Central memory CD4-positive, alpha-beta T cell (primary cell): ENCODE measurements around the gene EIF3D.

Experiments used
- DNase-seq: peaks from one replicate; pipeline ENCODE4 v3.0.0; 2022

Gene EIF3D

GRCh38 chr22:36506637-36507517 lies 22.1 kb downstream of the EIF3D start, which contains the start of gene FOXRED2:
FOXRED2 (minus strand) TSS chr22:36507040; CDS start chr22:36506422, 618 bp downstream.
- DNase-seq: peak; percentile 89

GRCh38 chr22:36505998-36506635 lies 22.8 kb downstream of the EIF3D start:
- DNase-seq: no peak

GRCh38 chr22:36497910-36498665 lies 30.9 kb downstream of the EIF3D start:
- no peak for DNase-seq

GRCh38 chr22:36493690-36494110 lies 35.3 kb downstream of the EIF3D start:
- DNase-seq: no peak

- DNase-seq: no peak
Measured at GRCh38 chr22:36492109-36492508, 36.9 kb downstream of the EIF3D start.

- DNase-seq: no peak
Measured at GRCh38 chr22:36491155-36491554, 37.8 kb downstream of the EIF3D start.

- DNase-seq: peak; percentile 54
Measured at GRCh38 chr22:36486619-36487384, 42.2 kb downstream of the EIF3D start.

- DNase-seq: peak; percentile 95
Measured at GRCh38 chr22:36481393-36482168, 47.4 kb downstream of the EIF3D start, which contains the start of gene TXN2. TXN2 (minus strand) TSS chr22:36481640; CDS start chr22:36480837, 803 bp downstream.

- no peak for DNase-seq
Measured at GRCh38 chr22:36480941-36481392, 48.0 kb downstream of the EIF3D start.

GRCh38 chr22:36478966-36479365 lies 50.0 kb downstream of the EIF3D start:
- DNase-seq: no peak

- no peak for DNase-seq
Measured at GRCh38 chr22:36475341-36475740, 53.6 kb downstream of the EIF3D start.

- no peak for DNase-seq
Measured at GRCh38 chr22:36472689-36473088, 56.3 kb downstream of the EIF3D start.

GRCh38 chr22:36471341-36471821 lies 57.6 kb downstream of the EIF3D start:
- DNase-seq: no peak

- no peak for DNase-seq
Measured at GRCh38 chr22:36470994-36471331, 58.0 kb downstream of the EIF3D start.

GRCh38 chr22:36470162-36470993 lies 58.6 kb downstream of the EIF3D start:
- DNase-seq: peak; percentile 84

- no peak for DNase-seq
Measured at GRCh38 chr22:36469094-36469710, 59.8 kb downstream of the EIF3D start.

GRCh38 chr22:36467946-36468345 lies 61.0 kb downstream of the EIF3D start:
- DNase-seq: no peak

GRCh38 chr22:36467042-36467810 lies 61.7 kb downstream of the EIF3D start:
- no peak for DNase-seq

- no peak for DNase-seq
Measured at GRCh38 chr22:36466258-36466657, 62.7 kb downstream of the EIF3D start.
